Ishikawa (cell line): ENCODE data around the gene RSAD2.

Experiments used
- CEBPB ChIP-seq: IDR thresholded peaks from 2 replicates; pipeline ENCODE4 v1.6.1; 2012
- CREB1 ChIP-seq: IDR thresholded peaks from 2 replicates; pipeline ENCODE4 v1.6.1; 2012; ENCODE audit warnings: low read depth
- EGR1 ChIP-seq: IDR thresholded peaks from 2 replicates; pipeline ENCODE4 v1.6.1; 2012
- EP300 ChIP-seq: IDR thresholded peaks from 2 replicates; pipeline ENCODE4 v1.6.1; 2012; ENCODE audit warnings: borderline replicate concordance
- FOXM1 ChIP-seq: IDR thresholded peaks from 2 replicates; pipeline ENCODE4 v1.6.1; 2012; ENCODE audit warnings: low read depth, borderline replicate concordance
- MAX ChIP-seq: IDR thresholded peaks from 2 replicates; pipeline ENCODE4 v1.6.1; 2012
- NFIC ChIP-seq: IDR thresholded peaks from 2 replicates; pipeline ENCODE4 v1.6.1; 2012
- RAD21 ChIP-seq: IDR thresholded peaks from 2 replicates; pipeline ENCODE4 v1.6.1; 2012; ENCODE audit warnings: low read depth
- REST ChIP-seq: IDR thresholded peaks from 2 replicates; pipeline ENCODE4 v1.6.1; 2012; ENCODE audit warnings: low read depth, mild to moderate bottlenecking
- TAF1 ChIP-seq: IDR thresholded peaks from 2 replicates; pipeline ENCODE4 v1.6.1; 2012; ENCODE audit warnings: low read depth, mild to moderate bottlenecking
- TCF12 ChIP-seq: IDR thresholded peaks from 2 replicates; pipeline ENCODE4 v1.6.1; 2012; ENCODE audit warnings: low read depth
- YY1 ChIP-seq: IDR thresholded peaks from 2 replicates; pipeline ENCODE4 v1.6.1; 2012; ENCODE audit warnings: low read depth

- TF ChIP-seq YY1 (no peak), EGR1 (no peak), RAD21 (no peak), CEBPB (no peak), CREB1 (no peak), FOXM1 (no peak), REST (no peak), TAF1 (no peak), EP300 (no peak), TCF12 (no peak), NFIC (no peak), MAX (no peak)
Measured at GRCh38 chr2:6926071-6926732, 48.6 kb downstream of the RSAD2 start.
